Adrenal gland (tissue), 12 donors: Measurements from ENCODE around the gene TK2. TPM values are rescaled to one million over a fixed set of nuclear protein-coding genes. Genes with fewer than 3 reads are reported as not detected.

Source experiments
- DNase-seq, 7 donors: peaks; one replicate each; pipeline ENCODE4 v3.0.0-alpha.2; 2019 to 2020
- H3K27ac ChIP-seq, 5 donors: fragments of 200-600 bp; sonication (generic) in 4 of 5; 1 replicate in 3 of 5; 2 replicates in 2 of 5; pipeline versions ENCODE4 v1.5.1 to v1.8.0; 2016 to 2020; ENCODE audit warnings: mild to moderate bottlenecking in 1 of 5
- H3K27me3 ChIP-seq: fragments of 200-600 bp; 2 replicates; pipeline ENCODE4 v1.8.0; 2021
- H3K36me3 ChIP-seq, 2 donors: fragments of 200-600 bp; replicated peaks in 1 of 2; 1 replicate in 1 of 2; 2 replicates in 1 of 2; pipeline versions ENCODE4 v1.5.1 to v1.8.0; 2018 to 2022
- H3K4me1 ChIP-seq, 2 donors: fragments of 200-600 bp; replicated peaks in 1 of 2; 1 replicate in 1 of 2; 2 replicates in 1 of 2; pipeline versions ENCODE4 v1.5.1 to v1.8.0; 2018 to 2021
- H3K4me3 ChIP-seq, 4 donors: fragments of 200-600 bp; sonication (generic) in 3 of 4; one replicate each; pipeline ENCODE4 v1.5.1; 2016 to 2018
- H3K9me3 ChIP-seq, 3 donors: fragments of 200-600 bp; sonication (generic) in 1 of 3; replicated peaks in 1 of 3; 1 replicate in 2 of 3; 2 replicates in 1 of 3; pipeline versions ENCODE4 v1.5.1 to v1.8.0; 2016 to 2021
- CTCF ChIP-seq, 6 experiments: fragments of 450-650 bp in 4 of 6; fragments of 200-600 bp in 2 of 6; sonication (generic) in 1 of 6; IDR thresholded peaks; 1 replicate in 5 of 6; 2 replicates in 1 of 6; pipeline versions ENCODE4 v1.5.1 to v1.8.0; 2016 to 2021; ENCODE audit warnings: antibody characterized with exemption in 6 of 6, mild to moderate bottlenecking in 2 of 6, moderate library complexity in 1 of 6
- POLR2A ChIP-seq, 2 donors: fragments of 450-650 bp; IDR thresholded peaks; one replicate each; pipeline ENCODE4 v1.6.1; 2017; ENCODE audit warnings: antibody characterized with exemption in 2 of 2, mild to moderate bottlenecking in 2 of 2, moderate library complexity in 1 of 2
- WGBS, 4 donors: extraction: QIAGEN DNeasy Blood & Tissue Kit in 2 of 4; methylation state at CpG; one replicate each; pipeline versions ENCODE4 v1.1.5 to v1.1.7; 2013 to 2017; 5-methylcytosine and 5-hydroxymethylcytosine counted together
- intact Hi-C, 2 donors: fragments of 100-400 bp; cut with DNase I; formaldehyde crosslinking; loops; one replicate each; pipeline versions ENCODE4 v1.14.1 to v1.15.0; 2022 to 2023
- polyA plus RNA-seq, 3 donors: library from polyadenylated mRNA; stranded (reverse); fragments of 200-250 nt in 2 of 3; fragments of 350-450 nt in 1 of 3; fragmentation: Illumina TruSeq in 1 of 3; extraction: RNeasy Lipid Tissue Mini Kit (QIAGEN cat#74804) in 1 of 3; gene quantifications; one replicate each; pipeline ENCODE4 v1.2.3, GENCODE V29; 2013 to 2014
- total RNA-seq, 9 donors: library from RNA; depleted of rRNA in 4 of 9; stranded (reverse); fragments of >200 nt in 4 of 9; fragments of 120-200 nt in 1 of 9; fragmentation: NEBNext Ultra II Directional in 1 of 9; extraction: Animal tissue kit (Norgen Biotek cat#: 25700) in 1 of 9; gene quantifications; one replicate each; pipeline versions ENCODE4 v1.1.0 to v1.2.4, GENCODE V29; 2013 to 2023
- donor health status: healthy with polysubstance abuse.
- donor health status: Bipolar disorder and iron deficiency.
- donor health status: DM: yes; HTN: yes; CAD: no.
- donor health status: DM: no; HTN: no; CAD: no.
- donor health status: DM: no; HTN: no; CAD: no.
- donor health status: DM: yes; HTN: yes; CAD: no.

TK2 gene
- total and polyA plus RNA-seq, 12 donors: 24.9 to 78.9 (median 59.3) TPM

GRCh38 chr16:66566051-66566901 is 16.4 kb upstream of the TK2 start, which contains the start of gene CMTM1:
Gene CMTM1 (plus strand): TSS chr16:66566439. CDS start chr16:66566514, 75 bp downstream.
- WGBS, 4 donors: 94 to 97% (median 96%) methylated on average over 41 to 54 of the region's 54 CpGs

GRCh38 chr16:66563574-66564334 is 13.8 kb upstream of the TK2 start:
- Histone ChIP-seq H3K4me1 (peaks cover 0 to 2% of the 10 kb centered on the region in 2 donors), H3K27ac (no peak overlapping the region), H3K27me3 (no peaks in the 10 kb centered on the region), H3K36me3 (peaks cover 0 to 23% of the 10 kb centered on the region in 2 donors), H3K4me3 (no peak overlapping the region), H3K9me3 (no peaks in the 10 kb centered on the region)
- no peak for DNase-seq
- WGBS, 4 donors: 89 to 95% (median 90%) methylated on average over 2 of the region's 2 CpGs
- intact Hi-C loops: no loop called here
- TF ChIP-seq POLR2A (IDR thresholded peaks at IDR 0.05) (no peak), CTCF (IDR thresholded peaks at IDR 0.05) (no peak)

More at GRCh38 chr16:66566051-66566901, 16.4 kb upstream of the TK2 start, which contains the start of gene CMTM1:
- Histone ChIP-seq H3K36me3 (peaks cover 0 to 20% of the 10 kb centered on the region in 2 donors), H3K27me3 (no peaks in the 10 kb centered on the region), H3K27ac (no peak within 1 kb of the TSS), H3K4me1 (peaks cover 0 to 12% of the 10 kb centered on the region in 2 donors), H3K4me3 (no peak within 1 kb of the TSS), H3K9me3 (no peaks in the 10 kb centered on the region)
- TF ChIP-seq POLR2A (IDR thresholded peaks at IDR 0.05) (no peak), CTCF (IDR thresholded peaks at IDR 0.05) (no peak)
- no peak for DNase-seq
- intact Hi-C loops: no loop called here

GRCh38 chr16:66562986-66563385 is 13.1 kb upstream of the TK2 start:
- DNase-seq: no peak
- no peak for TF ChIP-seq CTCF (IDR thresholded peaks at IDR 0.05)
- no peak for TF ChIP-seq POLR2A (IDR thresholded peaks at IDR 0.05)
- Histone ChIP-seq H3K36me3 (peaks cover 0 to 30% of the 10 kb centered on the region in 2 donors), H3K9me3 (no peaks in the 10 kb centered on the region), H3K27ac (no peak overlapping the region), H3K27me3 (no peaks in the 10 kb centered on the region), H3K4me3 (no peak overlapping the region), H3K4me1 (no peaks in the 10 kb centered on the region)
- WGBS, 4 donors: 88 to 97% (median 93%) methylated on average over 2 of the region's 2 CpGs
- intact Hi-C loops: no loop called here

GRCh38 chr16:66562409-66562808 is 12.5 kb upstream of the TK2 start:
- Histone ChIP-seq H3K36me3 (peaks cover 0 to 34% of the 10 kb centered on the region in 2 donors), H3K27me3 (no peaks in the 10 kb centered on the region), H3K4me3 (no peak overlapping the region), H3K4me1 (no peaks in the 10 kb centered on the region), H3K9me3 (no peaks in the 10 kb centered on the region), H3K27ac (no peak overlapping the region)
- no peak for DNase-seq
- WGBS, 4 donors: 84 to 93% (median 87%) methylated on average over 1 of the region's 1 CpG
- intact Hi-C loops: no loop called here
- TF ChIP-seq CTCF (IDR thresholded peaks at IDR 0.05) (no peak), POLR2A (IDR thresholded peaks at IDR 0.05) (no peak)
